Measurements from ENCODE around the gene S100PBP. TPM values are rescaled to one million over a fixed set of nuclear protein-coding genes. Genes with fewer than 3 reads are reported as not detected.

Gene S100PBP
- total and polyA plus RNA-seq, 2 of the 13 experiments (the other 11 are each of a cell fraction or from before 2014, with no cell fraction given), result 20.4 to 26.1 TPM

GRCh38 chr1:32772281-32773017 is 45.0 kb upstream of the S100PBP start:
- no peaks in the 10 kb centered on the region for H3K27me3 ChIP-seq (ENCODE audit: control insufficient read depth in 1 of 2, insufficient read depth in 2 of 2, low read length in 2 of 2)
- H3K9ac ChIP-seq (ENCODE audit: insufficient read depth, low read depth, low read length), result no peak overlapping the region
- no peaks in the 10 kb centered on the region for H3K79me2 ChIP-seq (ENCODE audit: insufficient read depth, low read length)
- 0 out of 2 replicates have a peak, but pooled peaks have one; percentile 50 for TF ChIP-seq ZNF747 (CRISPR knock-in tag; IDR thresholded peaks at IDR 0.05; ENCODE audit: borderline replicate concordance)
- TF ChIP-seq ZNF275 (CRISPR knock-in tag; IDR thresholded peaks at IDR 0.05; ENCODE audit: borderline replicate concordance), result no peak
- no peak for TF ChIP-seq ZNF720 (CRISPR knock-in tag; IDR thresholded peaks at IDR 0.05)
- TF ChIP-seq EED (CRISPR knock-in tag; IDR thresholded peaks at IDR 0.05), result 0 out of 2 replicates have a peak, but pooled peaks have one; percentile 65
- TF ChIP-seq POLR2AphosphoS5 (IDR thresholded peaks at IDR 0.05; ENCODE audit: low read depth, low read length), result 0 out of 2 replicates have a peak, but pooled peaks have one; percentile 19
- peaks cover 3% of the 10 kb centered on the region for H3K4me1 ChIP-seq (ENCODE audit: insufficient read depth, low read length)
- BruUV-seq (replicated peaks), result no TSS peak
- H3K4me2 ChIP-seq (ENCODE audit: low read depth, low read length), result no peak overlapping the region
- H4K20me1 ChIP-seq (ENCODE audit: insufficient read depth, low read length), result no peaks in the 10 kb centered on the region
- FAIRE-seq, result no peak
- H3K27ac ChIP-seq (ENCODE audit: extremely low read length, insufficient read depth, low read length), result no peak overlapping the region
- H3K4me3 ChIP-seq (replicated peaks in 1 of 3; ENCODE audit: insufficient read depth in 1 of 3, low read depth in 2 of 3, low read length in 3 of 3), result no peak overlapping the region
- CTCF ChIA-PET (ENCODE audit: low intra/inter-chr PET ratio, low total read pairs), result interaction anchor here (1.8 to 4.4 kb wide), 2 partner anchors 31 to 60 kb away, joined by 13 to 88 read pairs; a partner anchor contains a TSS
- no peak for DNase-seq (ENCODE audit: low spot score)
- peak; percentile 15 for ATAC-seq
- intact Hi-C loops (cut with micrococcal nuclease; ENCODE audit: unreplicated experiment), result loop anchor here (1.0 to 2.0 kb wide), 2 partner anchors 30 to 60 kb away; no protein-coding TSS in a partner anchor
- in situ Hi-C loops (cut with HindIII; ENCODE audit: extremely low pct_ligation_motif_present, low pct_unique_long_range_greater_than_20kb), result no loop called here
- 91% methylated on average over 10 of the region's 10 CpGs for WGBS (ENCODE audit: low lambda C conversion rate)
- H3K9me3 ChIP-seq (ENCODE audit: low read length), result no peaks in the 10 kb centered on the region
- POLR2A ChIA-PET, result interaction anchor here (0.9 to 4.9 kb wide), 8 partner anchors 13 to 252 kb away, joined by 3 to 51 read pairs (median 6); partner anchors contain the start of gene RBBP4
- H3K36me3 ChIP-seq (replicated peaks in 1 of 2; ENCODE audit: control insufficient read depth in 1 of 2, insufficient read depth in 2 of 2, low read length in 2 of 2), result peaks cover 16 to 35% of the 10 kb centered on the region in 2 experiments
- H2AFZ ChIP-seq (ENCODE audit: low read length), result no peak overlapping the region
